NB4 (cell line): ENCODE data around the gene TSPO2.

Experiments
- DNase-seq: peaks from one replicate; pipeline ENCODE4 v3.0.0; 2010; ENCODE audit warnings: low read depth
- H3K4me3 ChIP-seq: one replicate; pipeline ENCODE4 v1.5.1; 2011; ENCODE audit warnings: mild to moderate bottlenecking, low read depth, low read length, moderate library complexity
- MYC ChIP-seq: IDR thresholded peaks from 2 replicates; pipeline ENCODE4 v1.6.1; 2011; ENCODE audit warnings: low read depth, low read length
- POLR2A ChIP-seq: IDR thresholded peaks from 2 replicates; pipeline ENCODE4 v1.6.1; 2011; ENCODE audit warnings: mild to moderate bottlenecking; ENCODE audit not compliant: insufficient read length; ENCODE audit errors: extremely low read depth
- TF ChIP-seq, protein P1 (sequence below): IDR thresholded peaks from one replicate; pipeline ENCODE4 v1.5.1; 2012; ENCODE audit warnings: low read depth, low read length
- TF ChIP-seq, protein P2 (sequence below): IDR thresholded peaks from 2 replicates; pipeline ENCODE4 v1.6.1; 2011; ENCODE audit warnings: low read depth, low read length

Gene TSPO2

DNA sequence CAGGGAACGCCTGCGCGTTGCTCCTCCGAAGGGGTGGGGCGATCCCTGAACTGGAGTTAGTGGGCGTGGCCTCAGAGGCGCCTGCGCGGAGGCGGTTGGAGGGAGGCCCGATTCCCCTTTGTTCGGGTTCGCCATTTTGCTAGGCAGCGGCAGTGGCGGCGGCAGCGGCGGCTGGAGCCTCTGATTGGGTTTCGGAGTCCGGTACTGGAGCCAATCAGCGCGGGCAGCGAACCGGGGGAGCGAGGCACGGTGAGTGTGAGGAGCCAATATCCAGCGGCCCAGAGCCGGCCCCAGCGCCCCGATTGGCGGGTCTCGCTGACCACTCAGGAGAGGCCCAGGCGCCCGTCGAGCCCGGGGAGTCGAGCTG, 30.6 kb downstream of the TSPO2 start, which contains the start of gene NFYA:
Gene NFYA (plus strand): TSS at position 139 of the 367 bp plus-strand sequence. CDS start 6,116 bp downstream, outside the sequence.
- TF ChIP-seq, protein P1, sequence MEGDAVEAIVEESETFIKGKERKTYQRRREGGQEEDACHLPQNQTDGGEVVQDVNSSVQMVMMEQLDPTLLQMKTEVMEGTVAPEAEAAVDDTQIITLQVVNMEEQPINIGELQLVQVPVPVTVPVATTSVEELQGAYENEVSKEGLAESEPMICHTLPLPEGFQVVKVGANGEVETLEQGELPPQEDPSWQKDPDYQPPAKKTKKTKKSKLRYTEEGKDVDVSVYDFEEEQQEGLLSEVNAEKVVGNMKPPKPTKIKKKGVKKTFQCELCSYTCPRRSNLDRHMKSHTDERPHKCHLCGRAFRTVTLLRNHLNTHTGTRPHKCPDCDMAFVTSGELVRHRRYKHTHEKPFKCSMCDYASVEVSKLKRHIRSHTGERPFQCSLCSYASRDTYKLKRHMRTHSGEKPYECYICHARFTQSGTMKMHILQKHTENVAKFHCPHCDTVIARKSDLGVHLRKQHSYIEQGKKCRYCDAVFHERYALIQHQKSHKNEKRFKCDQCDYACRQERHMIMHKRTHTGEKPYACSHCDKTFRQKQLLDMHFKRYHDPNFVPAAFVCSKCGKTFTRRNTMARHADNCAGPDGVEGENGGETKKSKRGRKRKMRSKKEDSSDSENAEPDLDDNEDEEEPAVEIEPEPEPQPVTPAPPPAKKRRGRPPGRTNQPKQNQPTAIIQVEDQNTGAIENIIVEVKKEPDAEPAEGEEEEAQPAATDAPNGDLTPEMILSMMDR = no peak
- TF ChIP-seq, protein P2, sequence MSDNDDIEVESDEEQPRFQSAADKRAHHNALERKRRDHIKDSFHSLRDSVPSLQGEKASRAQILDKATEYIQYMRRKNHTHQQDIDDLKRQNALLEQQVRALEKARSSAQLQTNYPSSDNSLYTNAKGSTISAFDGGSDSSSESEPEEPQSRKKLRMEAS = no peak
- no peak for TF ChIP-seq POLR2A
- H3K4me3 ChIP-seq = peak within 1 kb of the TSS; percentile 81
- DNase-seq = no peak

DNA sequence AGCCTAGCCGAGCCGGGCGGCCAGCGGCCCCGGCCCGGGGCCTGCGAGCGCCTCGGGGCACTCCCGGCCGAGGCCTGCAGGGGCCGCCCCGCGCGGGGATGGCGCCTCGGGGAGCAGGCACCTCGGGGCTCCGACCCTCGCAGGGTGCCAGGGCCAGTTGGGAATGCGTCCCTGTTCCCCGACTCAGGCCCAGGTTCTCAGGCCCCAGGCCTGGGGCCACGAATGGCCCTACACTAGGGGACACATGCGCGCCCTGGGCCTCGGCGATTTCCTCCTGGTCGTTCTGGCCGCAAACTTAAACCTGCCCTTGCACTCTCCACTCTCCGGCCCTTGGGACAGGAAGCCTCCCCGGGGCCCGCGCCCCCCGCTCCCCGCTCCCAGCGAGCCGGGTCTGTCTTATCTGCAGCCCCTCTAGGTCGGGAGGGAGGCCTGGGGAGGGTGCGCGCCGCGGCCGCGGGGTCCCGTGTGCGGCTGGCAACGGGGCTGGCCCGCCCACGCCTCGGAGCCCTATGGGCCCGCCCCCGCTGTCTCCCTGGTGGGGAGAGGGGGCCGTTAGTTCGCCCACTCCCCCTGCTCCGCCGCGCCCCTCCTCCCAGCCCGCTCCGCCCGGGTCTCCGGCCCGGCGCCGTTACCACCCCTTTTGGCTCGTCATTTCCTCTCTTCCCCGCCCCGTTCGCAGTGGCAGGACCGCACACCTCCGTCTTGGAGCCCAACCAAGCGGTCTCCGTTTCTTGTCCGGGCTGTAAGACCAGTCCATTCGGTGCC, 31.1 kb downstream of the TSPO2 start:
- DNase-seq = peak; percentile 95
- H3K4me3 ChIP-seq = peak overlapping the region; percentile 79
- TF ChIP-seq, protein P2 = peak; percentile 37
- peak; percentile 94 for TF ChIP-seq POLR2A
- peak; percentile 57 for TF ChIP-seq MYC
- TF ChIP-seq, protein P1 = no peak

DNA sequence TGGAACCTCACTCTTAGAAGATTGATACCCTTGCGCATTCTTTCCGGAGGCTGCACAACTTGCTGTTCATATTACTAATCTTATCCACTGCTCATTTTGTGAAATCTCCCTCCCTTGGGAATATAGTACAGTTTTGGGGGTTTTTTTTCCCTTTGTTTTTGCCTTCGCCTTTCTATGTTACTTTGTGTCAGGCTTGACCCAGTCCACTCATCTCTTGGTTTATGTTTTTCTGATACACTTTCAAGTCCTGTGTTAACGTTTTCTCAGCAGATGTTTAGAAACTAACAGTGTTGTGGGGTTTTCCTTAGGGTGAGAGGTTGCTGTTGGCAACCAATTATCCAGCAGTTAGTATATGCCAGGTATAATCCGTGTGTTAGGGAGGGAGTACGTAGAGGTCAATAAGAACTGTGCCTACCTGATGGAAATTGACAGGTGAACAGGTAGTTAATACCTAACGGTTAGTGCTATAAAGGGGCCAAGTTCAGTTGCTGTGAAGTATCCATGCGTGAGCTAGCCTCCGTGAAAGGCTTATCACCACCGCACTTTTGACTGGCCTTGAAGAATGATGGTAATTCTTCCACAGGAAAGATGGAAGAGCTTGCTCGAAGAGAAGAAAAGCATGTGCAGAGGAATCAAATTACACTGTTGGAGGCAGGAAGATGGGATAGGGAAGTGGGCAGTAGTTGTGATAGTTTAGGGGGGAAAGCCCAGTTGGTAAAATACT, 31.9 kb downstream of the TSPO2 start:
- DNase-seq = peak; percentile 52
- peak overlapping the region; percentile 79 for H3K4me3 ChIP-seq
- TF ChIP-seq, protein P1 = no peak
- TF ChIP-seq, protein P2 = peak; percentile 53; the same call in 1 of the 2 replicates
- peak; percentile 62 for TF ChIP-seq MYC

DNA sequence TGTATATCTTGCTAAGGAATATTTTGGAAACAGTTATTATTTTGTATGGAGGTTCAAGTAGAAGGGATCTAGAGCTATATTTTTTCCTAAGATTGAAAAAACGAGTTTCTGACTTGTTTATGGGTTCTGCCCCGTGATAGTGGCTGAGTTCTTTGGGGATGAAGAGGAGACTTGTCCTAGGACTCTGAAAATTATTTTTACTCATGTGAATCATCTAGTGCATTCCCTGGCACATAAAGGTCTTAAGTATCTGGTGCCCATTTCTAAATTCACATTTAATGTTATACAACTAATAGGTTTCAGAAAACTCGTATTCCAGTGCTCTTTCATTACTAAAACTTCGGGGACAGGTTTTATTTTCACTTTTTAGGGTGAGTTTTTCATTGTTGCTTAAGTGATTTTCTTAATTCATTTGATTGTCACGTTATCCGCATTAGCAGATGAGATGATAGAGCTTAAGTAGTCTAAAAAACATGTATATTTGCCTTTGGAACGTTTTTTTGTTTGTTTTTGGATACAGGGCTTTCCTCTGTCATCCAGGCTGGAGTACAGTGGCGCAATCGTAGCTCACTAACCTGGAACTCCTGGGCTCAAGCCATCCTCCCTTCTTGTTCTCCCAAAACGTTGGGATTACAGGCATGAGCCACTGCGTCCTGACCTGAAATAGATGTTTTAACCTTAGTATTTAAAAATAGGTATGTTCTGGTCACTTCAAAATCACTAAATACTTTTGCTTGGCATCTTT, 32.6 kb downstream of the TSPO2 start:
- DNase-seq = no peak
- H3K4me3 ChIP-seq = peak overlapping the region; percentile 79
- TF ChIP-seq, protein P1 = no peak
- TF ChIP-seq MYC = no peak

DNA sequence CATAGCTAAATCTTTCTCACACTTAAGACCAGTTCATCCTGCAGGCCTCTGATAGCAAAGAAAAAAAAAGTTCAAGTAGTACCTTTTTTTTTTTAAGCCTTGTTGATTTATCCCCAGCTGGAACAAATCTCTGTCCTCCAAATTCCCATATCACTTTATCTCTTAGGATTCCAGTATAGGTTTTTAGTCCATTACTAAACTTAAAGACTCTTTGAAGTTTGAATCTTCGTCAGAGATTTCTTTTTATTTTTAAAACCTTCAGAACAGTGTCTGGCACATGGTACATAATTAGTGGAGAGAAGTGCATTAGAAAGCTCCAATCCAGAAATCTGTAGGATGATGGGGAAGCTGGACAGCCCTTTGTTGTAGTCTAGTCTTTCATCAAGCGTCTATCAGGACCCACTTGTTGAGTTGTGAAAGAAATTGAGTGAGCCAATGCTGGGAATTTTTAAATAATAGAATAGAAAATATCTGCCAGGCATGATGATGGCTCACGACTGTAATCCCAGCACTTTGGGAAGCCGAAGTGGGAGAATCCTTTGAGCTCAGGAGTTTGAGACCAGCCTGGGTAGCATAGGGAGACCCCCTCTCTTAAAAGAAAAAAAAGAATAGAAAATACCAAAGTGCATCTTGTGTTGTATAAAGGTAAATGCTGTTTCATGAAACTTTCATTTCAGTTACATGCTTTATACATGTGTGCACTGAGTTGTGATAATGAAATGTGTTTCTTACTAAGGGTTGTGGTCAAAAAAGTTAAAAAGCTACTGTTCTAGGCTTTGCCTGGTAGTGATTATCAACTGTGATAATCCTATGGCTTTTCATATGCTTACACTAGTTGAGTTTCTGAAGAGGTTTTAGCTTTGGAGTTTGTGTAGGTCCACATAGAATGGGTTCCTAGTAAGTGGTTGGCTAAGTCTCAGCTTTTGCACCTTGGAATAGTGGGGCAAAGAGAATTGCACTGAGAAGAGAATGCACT, 33.7 kb downstream of the TSPO2 start:
- TF ChIP-seq, protein P1 = no peak
- peak overlapping the region; percentile 79 for H3K4me3 ChIP-seq

More for the DNA sequence above, 33.7 kb downstream of the TSPO2 start:
- DNase-seq = no peak
